Endodermal cell (in vitro differentiated cells): ENCODE results near the gene ACTG2. TPM values are rescaled to one million over a fixed set of nuclear protein-coding genes. Genes with fewer than 3 reads are reported as not detected.

ENCODE experiments used
- DNase-seq: peaks from one replicate; pipeline ENCODE4 v3.0.0-alpha.2; 2017
- H3K27ac ChIP-seq: 2 replicates; pipeline ENCODE4 v1.5.1; 2013; ENCODE audit warnings: mild to moderate bottlenecking, low read depth, low read length, moderate library complexity
- H3K27me3 ChIP-seq: 2 replicates; pipeline ENCODE4 v1.6.1; 2013; ENCODE audit warnings: mild to moderate bottlenecking, low read length, moderate library complexity; ENCODE audit not compliant: insufficient read depth, control insufficient read depth, poor library complexity, severe bottlenecking
- H3K36me3 ChIP-seq: 2 replicates; pipeline ENCODE4 v1.7.0; 2013; ENCODE audit warnings: mild to moderate bottlenecking, low read length, moderate library complexity; ENCODE audit not compliant: control insufficient read depth, insufficient read depth
- H3K4me1 ChIP-seq: one replicate; pipeline ENCODE4 v1.7.0; 2013; ENCODE audit warnings: low read length; ENCODE audit not compliant: control insufficient read depth, insufficient read depth
- H3K4me3 ChIP-seq: 2 replicates; pipeline ENCODE4 v1.5.1; 2013; ENCODE audit warnings: mild to moderate bottlenecking, low read length, moderate library complexity
- H3K9ac ChIP-seq: 2 replicates; pipeline ENCODE4 v1.6.1; 2013; ENCODE audit warnings: mild to moderate bottlenecking, low read length, moderate library complexity; ENCODE audit not compliant: poor library complexity, severe bottlenecking; ENCODE audit errors: extremely low read depth
- H3K9me3 ChIP-seq: 2 replicates; pipeline ENCODE4 v1.6.1; 2013; ENCODE audit warnings: mild to moderate bottlenecking, low read length, moderate library complexity; ENCODE audit not compliant: control insufficient read depth
- H3K27ac Mint-ChIP-seq: 2 replicates; pipeline ENCODE4 v1.8.0; 2020; ENCODE audit warnings: mixed read lengths
- H3K27me3 Mint-ChIP-seq: 2 replicates; pipeline ENCODE4 v1.8.0; 2021; ENCODE audit warnings: mild to moderate bottlenecking, mixed read lengths; ENCODE audit not compliant: insufficient read depth
- H3K36me3 Mint-ChIP-seq: 2 replicates; pipeline ENCODE4 v1.8.0; 2020; ENCODE audit warnings: low read depth, mixed read lengths
- H3K4me1 Mint-ChIP-seq: 2 replicates; pipeline ENCODE4 v1.8.0; 2020; ENCODE audit warnings: mixed read lengths
- H3K4me3 Mint-ChIP-seq: 2 replicates; pipeline ENCODE4 v1.8.0; 2020; ENCODE audit warnings: mild to moderate bottlenecking, moderate library complexity, mixed read lengths
- H3K9me3 Mint-ChIP-seq: 2 replicates; pipeline ENCODE4 v1.8.0; 2020; ENCODE audit warnings: mild to moderate bottlenecking, mixed read lengths
- WGBS, 2 experiments: methylation state at CpG; one replicate each; pipeline versions ENCODE4 v1.1.5 to v1.1.7; 2013; ENCODE audit warnings: missing lambda C conversion rate in 2 of 2, mixed read lengths in 1 of 2; ENCODE audit not compliant: insufficient coverage in 1 of 2, insufficient read length in 1 of 2; 5-methylcytosine and 5-hydroxymethylcytosine counted together
- total RNA-seq, 2 donors: library from RNA; stranded (reverse); fragmentation: NEBNext Ultra II Directional in 1 of 2; extraction: Animal tissue kit (Norgen Biotek cat#: 25700) in 1 of 2; gene quantifications; 2 replicates in 1 of 2; 3 replicates in 1 of 2; pipeline ENCODE4 v1.2.1, GENCODE V29; 2021
- TF ChIP-seq, protein P1 (sequence below): fragments of 200-600 bp; sonication (generic); conservative IDR thresholded peaks from 2 replicates; pipeline ENCODE4 v1.5.0; 2021; ENCODE audit warnings: antibody characterized with exemption, mild to moderate bottlenecking

ACTG2 gene
- total RNA-seq, 2 donors from 2014 or later = 1.5 to 1.6 TPM

GRCh38 chr2:73897240-73897583, 4.4 kb downstream of the ACTG2 start:
- Mint-ChIP-seq H3K27ac (no peak overlapping the region), H3K27me3 (no peaks in the 10 kb centered on the region), H3K36me3 (no peaks in the 10 kb centered on the region), H3K4me3 (no peak overlapping the region), H3K4me1 (no peaks in the 10 kb centered on the region), H3K9me3 (no peaks in the 10 kb centered on the region)
- no peak overlapping the region for H3K27ac ChIP-seq
- WGBS, 2 experiments = 78% methylated on average over 4 of the region's 4 CpGs; no CpG with 5 or more reads in 1 of the 2 experiments
- no peak overlapping the region for H3K9ac ChIP-seq
- no peak for DNase-seq
- TF ChIP-seq, protein P1, sequence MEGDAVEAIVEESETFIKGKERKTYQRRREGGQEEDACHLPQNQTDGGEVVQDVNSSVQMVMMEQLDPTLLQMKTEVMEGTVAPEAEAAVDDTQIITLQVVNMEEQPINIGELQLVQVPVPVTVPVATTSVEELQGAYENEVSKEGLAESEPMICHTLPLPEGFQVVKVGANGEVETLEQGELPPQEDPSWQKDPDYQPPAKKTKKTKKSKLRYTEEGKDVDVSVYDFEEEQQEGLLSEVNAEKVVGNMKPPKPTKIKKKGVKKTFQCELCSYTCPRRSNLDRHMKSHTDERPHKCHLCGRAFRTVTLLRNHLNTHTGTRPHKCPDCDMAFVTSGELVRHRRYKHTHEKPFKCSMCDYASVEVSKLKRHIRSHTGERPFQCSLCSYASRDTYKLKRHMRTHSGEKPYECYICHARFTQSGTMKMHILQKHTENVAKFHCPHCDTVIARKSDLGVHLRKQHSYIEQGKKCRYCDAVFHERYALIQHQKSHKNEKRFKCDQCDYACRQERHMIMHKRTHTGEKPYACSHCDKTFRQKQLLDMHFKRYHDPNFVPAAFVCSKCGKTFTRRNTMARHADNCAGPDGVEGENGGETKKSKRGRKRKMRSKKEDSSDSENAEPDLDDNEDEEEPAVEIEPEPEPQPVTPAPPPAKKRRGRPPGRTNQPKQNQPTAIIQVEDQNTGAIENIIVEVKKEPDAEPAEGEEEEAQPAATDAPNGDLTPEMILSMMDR = no peak
- H3K36me3 ChIP-seq = no peaks in the 10 kb centered on the region
- H3K27me3 ChIP-seq = no peaks in the 10 kb centered on the region
- no peaks in the 10 kb centered on the region for H3K4me1 ChIP-seq
- H3K9me3 ChIP-seq = no peaks in the 10 kb centered on the region
- H3K4me3 ChIP-seq = no peak overlapping the region

- peaks cover 5% of the 10 kb centered on the region for H3K27me3 ChIP-seq
- no peaks in the 10 kb centered on the region for H3K36me3 ChIP-seq
- H3K9me3 ChIP-seq = no peaks in the 10 kb centered on the region
- no peak overlapping the region for H3K4me3 ChIP-seq
- Mint-ChIP-seq H3K27ac (no peak overlapping the region), H3K4me3 (no peak overlapping the region), H3K9me3 (no peaks in the 10 kb centered on the region), H3K4me1 (no peaks in the 10 kb centered on the region), H3K27me3 (peaks cover 3% of the 10 kb centered on the region), H3K36me3 (no peaks in the 10 kb centered on the region)
- no peak for DNase-seq
- no peak overlapping the region for H3K27ac ChIP-seq
- 76 to 96% methylated on average over 3 to 6 of the region's 6 CpGs for WGBS, 2 experiments
- H3K4me1 ChIP-seq = no peaks in the 10 kb centered on the region
- TF ChIP-seq, protein P1 = no peak
- H3K9ac ChIP-seq = no peak overlapping the region
Measured at GRCh38 chr2:73897934-73898333, 5.1 kb downstream of the ACTG2 start.

DNA sequence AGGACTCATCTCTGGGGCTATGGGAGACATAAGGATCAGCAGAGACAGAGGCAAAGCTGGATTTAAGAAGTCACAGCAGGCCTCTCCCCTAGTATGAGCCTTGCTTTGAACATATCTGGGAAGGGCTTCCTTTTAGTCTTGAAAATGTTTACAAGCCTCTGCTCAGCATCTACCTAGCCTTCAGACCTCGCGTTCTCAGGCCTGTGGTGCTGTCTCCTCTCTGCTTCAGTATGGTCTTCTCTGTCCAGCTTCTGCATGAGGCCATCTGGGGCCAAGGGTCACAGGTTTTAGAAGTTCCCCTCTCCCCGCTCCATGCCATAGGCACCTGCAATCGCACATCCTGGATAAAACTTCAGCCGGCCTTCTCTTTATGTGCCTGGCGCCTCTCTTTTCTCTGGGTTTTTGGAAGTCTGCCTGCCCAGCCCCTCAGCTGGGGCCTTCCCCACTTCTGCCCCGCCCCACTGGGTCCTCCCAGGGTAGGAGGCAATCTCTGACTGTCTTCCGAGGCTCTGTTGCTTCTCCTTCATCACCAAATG, 7.1 kb downstream of the ACTG2 start:
- Histone ChIP-seq H3K4me1 (no peaks in the 10 kb centered on the region), H3K27ac (no peak overlapping the region), H3K9ac (no peak overlapping the region), H3K9me3 (no peaks in the 10 kb centered on the region), H3K36me3 (no peaks in the 10 kb centered on the region), H3K4me3 (no peak overlapping the region), H3K27me3 (peaks cover 10% of the 10 kb centered on the region)
- Mint-ChIP-seq H3K4me1 (no peaks in the 10 kb centered on the region), H3K36me3 (no peaks in the 10 kb centered on the region), H3K9me3 (no peaks in the 10 kb centered on the region), H3K27me3 (peaks cover 3% of the 10 kb centered on the region), H3K4me3 (no peak overlapping the region), H3K27ac (no peak overlapping the region)
- TF ChIP-seq, protein P1 = no peak
- no peak for DNase-seq
- 90 to 92% methylated on average over 6 to 8 of the region's 8 CpGs for WGBS, 2 experiments
